Chondrocyte (in vitro differentiated cells): ENCODE data around the gene CD34. TPM values are rescaled to one million over a fixed set of nuclear protein-coding genes. Genes with fewer than 3 reads are reported as not detected.

Experiments
- DNase-seq: peaks from one replicate; pipeline ENCODE4 v3.0.0; 2021; ENCODE audit warnings: mixed read lengths, low spot score
- H3K27ac Mint-ChIP-seq: one replicate; pipeline ENCODE4 v1.8.0; 2021; ENCODE audit warnings: mild to moderate bottlenecking, moderate library complexity, mixed read lengths; ENCODE audit not compliant: unreplicated experiment
- H3K27me3 Mint-ChIP-seq: 2 replicates; pipeline ENCODE4 v1.8.0; 2021; ENCODE audit warnings: low read depth, mixed read lengths
- H3K36me3 Mint-ChIP-seq: 2 replicates; pipeline ENCODE4 v1.8.0; 2021; ENCODE audit warnings: low read depth, mixed read lengths
- H3K4me1 Mint-ChIP-seq: 2 replicates; pipeline ENCODE4 v1.8.0; 2021; ENCODE audit warnings: low read depth, mild to moderate bottlenecking, mixed read lengths
- H3K4me3 Mint-ChIP-seq: one replicate; pipeline ENCODE4 v1.8.0; 2021; ENCODE audit warnings: mild to moderate bottlenecking, moderate library complexity, mixed read lengths; ENCODE audit not compliant: unreplicated experiment
- H3K9me3 Mint-ChIP-seq: 2 replicates; pipeline ENCODE4 v1.8.0; 2021; ENCODE audit warnings: low read depth, mixed read lengths
- total RNA-seq: library from RNA; stranded (reverse); gene quantifications from 3 replicates; pipeline ENCODE4 v1.2.1, GENCODE V29; 2021
- TF ChIP-seq, protein P1 (sequence below): fragments of 200-600 bp; sonication (generic); IDR thresholded peaks from 2 replicates; pipeline ENCODE4 v1.5.0; 2021; ENCODE audit warnings: antibody characterized with exemption, mild to moderate bottlenecking, moderate library complexity

CD34 gene
- total RNA-seq, 1 donor from 2014 or later = 0.12 TPM

- Mint-ChIP-seq H3K27me3 (no peaks in the 10 kb centered on the region), H3K9me3 (no peaks in the 10 kb centered on the region), H3K27ac (no peak overlapping the region), H3K36me3 (no peaks in the 10 kb centered on the region), H3K4me1 (peaks cover 15% of the 10 kb centered on the region), H3K4me3 (no peak overlapping the region)
- no peak for DNase-seq
- TF ChIP-seq, protein P1, sequence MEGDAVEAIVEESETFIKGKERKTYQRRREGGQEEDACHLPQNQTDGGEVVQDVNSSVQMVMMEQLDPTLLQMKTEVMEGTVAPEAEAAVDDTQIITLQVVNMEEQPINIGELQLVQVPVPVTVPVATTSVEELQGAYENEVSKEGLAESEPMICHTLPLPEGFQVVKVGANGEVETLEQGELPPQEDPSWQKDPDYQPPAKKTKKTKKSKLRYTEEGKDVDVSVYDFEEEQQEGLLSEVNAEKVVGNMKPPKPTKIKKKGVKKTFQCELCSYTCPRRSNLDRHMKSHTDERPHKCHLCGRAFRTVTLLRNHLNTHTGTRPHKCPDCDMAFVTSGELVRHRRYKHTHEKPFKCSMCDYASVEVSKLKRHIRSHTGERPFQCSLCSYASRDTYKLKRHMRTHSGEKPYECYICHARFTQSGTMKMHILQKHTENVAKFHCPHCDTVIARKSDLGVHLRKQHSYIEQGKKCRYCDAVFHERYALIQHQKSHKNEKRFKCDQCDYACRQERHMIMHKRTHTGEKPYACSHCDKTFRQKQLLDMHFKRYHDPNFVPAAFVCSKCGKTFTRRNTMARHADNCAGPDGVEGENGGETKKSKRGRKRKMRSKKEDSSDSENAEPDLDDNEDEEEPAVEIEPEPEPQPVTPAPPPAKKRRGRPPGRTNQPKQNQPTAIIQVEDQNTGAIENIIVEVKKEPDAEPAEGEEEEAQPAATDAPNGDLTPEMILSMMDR = no peak
Measured at GRCh38 chr1:207845109-207845508, 65.8 kb downstream of the CD34 start.

DNA sequence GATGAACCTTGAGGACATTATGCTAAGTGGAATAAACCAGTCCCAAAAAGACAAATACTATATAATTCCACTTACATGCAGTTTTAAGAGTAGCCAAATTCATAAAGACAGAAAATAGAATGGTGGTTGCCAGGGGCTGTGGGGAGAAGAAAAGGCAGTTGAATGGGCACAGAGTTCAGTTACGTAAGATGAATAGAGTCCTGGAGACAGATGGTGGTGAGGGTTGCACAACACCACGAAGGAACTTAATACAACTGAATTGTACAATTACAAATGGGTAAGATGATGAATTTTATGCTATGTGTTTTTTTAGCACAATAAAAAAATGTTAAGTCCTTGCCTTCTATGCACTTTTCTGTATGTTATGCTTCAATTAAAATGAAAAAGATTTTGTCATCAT is 66.6 kb downstream of the CD34 start:
- no peak overlapping the region for H3K4me3 Mint-ChIP-seq
- H3K4me1 Mint-ChIP-seq = peaks cover 15% of the 10 kb centered on the region
- H3K27me3 Mint-ChIP-seq = no peaks in the 10 kb centered on the region
- DNase-seq = no peak
- no peaks in the 10 kb centered on the region for H3K9me3 Mint-ChIP-seq
- TF ChIP-seq, protein P1 = no peak
- H3K36me3 Mint-ChIP-seq = no peaks in the 10 kb centered on the region
- H3K27ac Mint-ChIP-seq = no peak overlapping the region

DNA sequence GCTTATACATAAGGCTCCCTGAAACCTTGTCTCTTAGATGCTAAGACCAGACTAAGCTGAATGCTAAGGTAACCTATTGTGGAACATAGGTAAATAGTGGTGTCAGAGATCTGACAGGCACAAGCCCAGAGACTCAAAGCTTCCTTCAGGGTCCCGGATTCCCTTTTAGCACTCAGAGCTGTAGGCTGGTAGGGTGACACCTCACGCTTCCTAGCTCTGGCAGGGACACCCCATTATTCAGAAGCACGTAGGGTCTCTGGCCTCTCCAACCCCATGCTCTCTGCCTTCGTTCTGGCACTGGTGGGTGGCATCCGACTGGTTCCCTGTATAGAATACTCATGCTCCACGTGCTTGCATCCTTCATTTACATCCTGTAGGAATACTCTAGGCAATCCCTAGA is 68.4 kb downstream of the CD34 start:
- H3K27me3 Mint-ChIP-seq = no peaks in the 10 kb centered on the region
- DNase-seq = no peak
- no peaks in the 10 kb centered on the region for H3K4me1 Mint-ChIP-seq
- TF ChIP-seq, protein P1 = no peak
- no peaks in the 10 kb centered on the region for H3K36me3 Mint-ChIP-seq
- no peak overlapping the region for H3K4me3 Mint-ChIP-seq
- H3K9me3 Mint-ChIP-seq = no peaks in the 10 kb centered on the region
- no peak overlapping the region for H3K27ac Mint-ChIP-seq

GRCh38 chr1:207841901-207842300 is 69.0 kb downstream of the CD34 start:
- Mint-ChIP-seq H3K27me3 (no peaks in the 10 kb centered on the region), H3K36me3 (peaks cover 2% of the 10 kb centered on the region), H3K4me1 (no peaks in the 10 kb centered on the region), H3K27ac (no peak overlapping the region), H3K4me3 (no peak overlapping the region), H3K9me3 (no peaks in the 10 kb centered on the region)
- TF ChIP-seq, protein P1 = no peak
- DNase-seq = no peak

- H3K36me3 Mint-ChIP-seq = peaks cover 2% of the 10 kb centered on the region
- no peaks in the 10 kb centered on the region for H3K27me3 Mint-ChIP-seq
- H3K9me3 Mint-ChIP-seq = no peaks in the 10 kb centered on the region
- H3K4me3 Mint-ChIP-seq = no peak overlapping the region
- H3K4me1 Mint-ChIP-seq = no peaks in the 10 kb centered on the region
- no peak for DNase-seq
- no peak overlapping the region for H3K27ac Mint-ChIP-seq
- TF ChIP-seq, protein P1 = no peak
Measured at GRCh38 chr1:207841293-207841692, 69.6 kb downstream of the CD34 start.
